Liver (tissue), 9 donors: Measurements from ENCODE around the gene LMCD1. TPM values are rescaled to one million over a fixed set of nuclear protein-coding genes. Genes with fewer than 3 reads are reported as not detected.

ENCODE experiments used
- DNase-seq: peaks from one replicate; pipeline ENCODE4 v3.0.0-alpha.2; 2017; ENCODE audit warnings: low spot score
- H3K27ac ChIP-seq, 2 donors: one replicate each; pipeline ENCODE4 v1.7.0; 2013; ENCODE audit warnings: inconsistent platforms in 2 of 2, low read length in 2 of 2, control low read depth in 1 of 2, low read depth in 1 of 2, mild to moderate bottlenecking in 1 of 2
- H3K27me3 ChIP-seq, 4 donors: one replicate each; pipeline versions ENCODE4 v1.6.1 to v1.7.0; 2013; ENCODE audit warnings: low read length in 3 of 4, inconsistent platforms in 1 of 4, mild to moderate bottlenecking in 1 of 4, moderate library complexity in 1 of 4; ENCODE audit not compliant: control insufficient read depth in 4 of 4, insufficient read depth in 4 of 4
- H3K36me3 ChIP-seq, 4 donors: one replicate each; pipeline versions ENCODE4 v1.6.1 to v1.7.0; 2013; ENCODE audit warnings: low read length in 3 of 4, mild to moderate bottlenecking in 3 of 4, low read depth in 1 of 4, moderate library complexity in 1 of 4; ENCODE audit not compliant: control insufficient read depth in 4 of 4, insufficient read depth in 3 of 4
- H3K4me1 ChIP-seq, 4 donors: one replicate each; pipeline versions ENCODE4 v1.6.1 to v1.7.0; 2013; ENCODE audit warnings: low read length in 3 of 4, mild to moderate bottlenecking in 3 of 4, moderate library complexity in 1 of 4; ENCODE audit not compliant: control insufficient read depth in 4 of 4, insufficient read depth in 4 of 4
- H3K4me3 ChIP-seq, 3 donors: one replicate each; pipeline versions ENCODE4 v1.6.1 to v1.7.0; 2013; ENCODE audit warnings: low read length in 3 of 3, control low read depth in 1 of 3, low read depth in 1 of 3, mild to moderate bottlenecking in 1 of 3
- H3K9ac ChIP-seq, 2 donors: one replicate each; pipeline ENCODE4 v1.7.0; 2013; ENCODE audit warnings: low read length in 2 of 2, mild to moderate bottlenecking in 2 of 2, moderate library complexity in 2 of 2, control low read depth in 1 of 2, low read depth in 1 of 2
- H3K9me3 ChIP-seq, 4 donors: one replicate each; pipeline versions ENCODE4 v1.6.1 to v1.7.0; 2013; ENCODE audit warnings: low read length in 3 of 4; ENCODE audit not compliant: control insufficient read depth in 4 of 4
- EGR1 ChIP-seq, 2 donors: IDR thresholded peaks; 2 replicates each; pipeline ENCODE4 v1.6.1; 2016 to 2018; ENCODE audit warnings: antibody characterized with exemption in 2 of 2, low read depth in 2 of 2
- FOXA1 ChIP-seq: IDR thresholded peaks from 2 replicates; pipeline ENCODE4 v1.6.1; 2016; ENCODE audit warnings: antibody characterized with exemption
- FOXA2 ChIP-seq: IDR thresholded peaks from 2 replicates; pipeline ENCODE4 v1.6.1; 2016; ENCODE audit warnings: antibody characterized with exemption
- GABPA ChIP-seq, 2 donors: IDR thresholded peaks in 1 of 2; conservative IDR thresholded peaks in 1 of 2; 2 replicates each; pipeline ENCODE4 v1.6.1; 2016; ENCODE audit warnings: antibody characterized with exemption in 2 of 2, mild to moderate bottlenecking in 1 of 2, moderate library complexity in 1 of 2
- HNF4A ChIP-seq, 2 donors: conservative IDR thresholded peaks; 2 replicates each; pipeline ENCODE4 v1.6.1; 2016; ENCODE audit warnings: antibody characterized with exemption in 2 of 2, mild to moderate bottlenecking in 2 of 2
- HNF4G ChIP-seq: IDR thresholded peaks from 2 replicates; pipeline ENCODE4 v1.6.1; 2016; ENCODE audit warnings: antibody characterized with exemption
- NR2F2 ChIP-seq: IDR thresholded peaks from 2 replicates; pipeline ENCODE4 v1.6.1; 2016; ENCODE audit warnings: antibody characterized with exemption
- RAD21 ChIP-seq, 2 donors: IDR thresholded peaks; 2 replicates each; pipeline ENCODE4 v1.6.1; 2016; ENCODE audit warnings: antibody characterized with exemption in 2 of 2, mild to moderate bottlenecking in 2 of 2
- RXRA ChIP-seq, 2 donors: IDR thresholded peaks; 2 replicates each; pipeline ENCODE4 v1.6.1; 2017 to 2018; ENCODE audit warnings: antibody characterized with exemption in 2 of 2, mild to moderate bottlenecking in 1 of 2
- SP1 ChIP-seq: IDR thresholded peaks from 2 replicates; pipeline ENCODE4 v1.6.1; 2018; ENCODE audit warnings: antibody characterized with exemption, mild to moderate bottlenecking
- TAF1 ChIP-seq: conservative IDR thresholded peaks from 2 replicates; pipeline ENCODE4 v1.6.1; 2016; ENCODE audit warnings: antibody characterized with exemption, mild to moderate bottlenecking
- YY1 ChIP-seq: IDR thresholded peaks from 2 replicates; pipeline ENCODE4 v1.6.1; 2016; ENCODE audit warnings: antibody characterized with exemption, mild to moderate bottlenecking
- WGBS: extraction: QIAGEN DNeasy Blood & Tissue Kit; methylation state at CpG from one replicate; pipeline ENCODE4 v1.1.7; 2013; 5-methylcytosine and 5-hydroxymethylcytosine counted together
- polyA plus RNA-seq, 2 donors: library from polyadenylated mRNA; stranded (reverse) in 1 of 2; unstranded in 1 of 2; fragments of 200-250 nt in 1 of 2; fragments of >200 nt in 1 of 2; fragmentation: Nextera tagmentation in 1 of 2; extraction: Ambion mirVana in 1 of 2; gene quantifications; one replicate each; pipeline versions ENCODE4 v1.2.1 to v1.2.3, GENCODE V29; 2013 to 2015
- total RNA-seq, 2 donors: library from RNA; depleted of rRNA; stranded (reverse); fragments of >200 nt; gene quantifications; one replicate each; pipeline ENCODE4 v1.2.3, GENCODE V29; 2014
- TF ChIP-seq, protein P1 (sequence below): IDR thresholded peaks from 2 replicates; pipeline ENCODE4 v1.6.1; 2016; ENCODE audit warnings: antibody characterized with exemption, mild to moderate bottlenecking
- TF ChIP-seq, protein P2 (sequence below): fragments of 150-350 bp; IDR thresholded peaks from 2 replicates; pipeline ENCODE4 v1.5.1; 2017; ENCODE audit warnings: improper control_type of control experiment, low read depth, low read length; ENCODE audit not compliant: missing input control
- TF ChIP-seq, protein P3 (sequence below): IDR thresholded peaks from 2 replicates; pipeline ENCODE4 v1.6.1; 2016; ENCODE audit warnings: antibody characterized with exemption
- donor health status: healthy.
- donor health status: healthy.
- donor health status: healthy.
- donor health status: healthy.
- donor health status: healthy.

The LMCD1 gene
- total and polyA plus RNA-seq, 4 donors = 3.1 to 8.3 (median 6.0) TPM

DNA sequence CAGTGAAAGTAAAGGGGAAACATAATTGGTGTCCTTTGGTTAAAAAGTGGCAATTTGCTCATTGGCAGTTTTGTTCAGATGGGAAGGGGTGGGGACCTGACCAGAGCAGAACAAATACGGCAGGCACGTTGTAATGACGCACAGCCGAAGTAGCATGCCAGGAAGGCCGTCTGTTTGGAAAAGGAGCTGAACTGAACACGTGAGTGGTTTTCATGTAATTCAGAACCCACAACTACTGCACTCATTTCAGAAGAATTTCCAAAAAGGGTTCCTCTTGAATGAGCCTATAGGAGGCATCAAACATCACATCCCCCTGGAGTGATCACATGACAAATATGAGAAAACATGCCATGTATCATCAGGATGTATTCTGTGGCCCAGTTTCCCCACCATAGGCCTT, 42.9 kb upstream of the LMCD1 start:
- no peak overlapping the region for H3K9ac ChIP-seq
- H3K36me3 ChIP-seq = no peaks in the 10 kb centered on the region

DNA sequence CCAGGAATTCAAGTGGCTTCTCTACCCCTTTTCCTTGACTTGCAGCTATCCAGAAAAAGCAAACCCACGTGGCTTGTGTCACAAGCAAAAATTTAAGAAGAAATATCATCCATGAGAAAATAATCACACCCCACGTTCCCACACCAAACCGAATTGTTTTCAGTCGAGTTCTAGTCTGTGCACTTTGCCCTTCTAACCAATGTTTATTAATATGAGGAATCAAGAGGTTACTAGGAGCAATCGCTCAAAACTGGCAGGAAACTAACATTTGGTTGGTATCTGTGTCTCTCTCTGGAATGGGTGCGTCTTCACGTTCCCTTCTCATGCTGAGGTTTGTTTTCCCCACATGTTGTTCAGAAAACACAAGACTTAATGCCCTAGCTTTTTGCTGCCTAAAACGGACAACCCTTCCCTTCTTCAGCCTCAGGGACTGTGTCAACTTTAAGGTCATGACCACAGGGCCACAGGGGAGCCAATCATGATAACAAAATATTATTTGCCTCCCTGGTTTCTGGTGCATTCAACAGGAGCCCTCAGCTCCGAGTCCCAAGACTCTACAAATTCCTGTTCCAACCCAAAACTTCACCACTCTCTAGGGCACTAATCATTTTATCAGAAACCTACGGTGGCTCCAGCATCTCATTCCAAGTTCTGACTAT, 41.4 kb upstream of the LMCD1 start:
- peaks cover 0 to 21% (median 5%) of the 10 kb centered on the region in 4 donors for H3K4me1 ChIP-seq
- no peaks in the 10 kb centered on the region for H3K27me3 ChIP-seq
- H3K9ac ChIP-seq = no peak overlapping the region
- TF ChIP-seq RXRA (IDR thresholded peaks at IDR 0.05) (peak; percentile 71 to 85), NR2F2 (no peak), HNF4A (conservative IDR thresholded peaks at IDR 0.05) (peak; percentile 67 to 86), EGR1 (IDR thresholded peaks at IDR 0.05; ENCODE audit: low read depth in 2 of 2) (no peak), RAD21 (IDR thresholded peaks at IDR 0.05) (peak in 1 of 2 donors; percentile 20), SP1 (peak; percentile 79), HNF4G (peak; percentile 24)
- TF ChIP-seq, protein P1, sequence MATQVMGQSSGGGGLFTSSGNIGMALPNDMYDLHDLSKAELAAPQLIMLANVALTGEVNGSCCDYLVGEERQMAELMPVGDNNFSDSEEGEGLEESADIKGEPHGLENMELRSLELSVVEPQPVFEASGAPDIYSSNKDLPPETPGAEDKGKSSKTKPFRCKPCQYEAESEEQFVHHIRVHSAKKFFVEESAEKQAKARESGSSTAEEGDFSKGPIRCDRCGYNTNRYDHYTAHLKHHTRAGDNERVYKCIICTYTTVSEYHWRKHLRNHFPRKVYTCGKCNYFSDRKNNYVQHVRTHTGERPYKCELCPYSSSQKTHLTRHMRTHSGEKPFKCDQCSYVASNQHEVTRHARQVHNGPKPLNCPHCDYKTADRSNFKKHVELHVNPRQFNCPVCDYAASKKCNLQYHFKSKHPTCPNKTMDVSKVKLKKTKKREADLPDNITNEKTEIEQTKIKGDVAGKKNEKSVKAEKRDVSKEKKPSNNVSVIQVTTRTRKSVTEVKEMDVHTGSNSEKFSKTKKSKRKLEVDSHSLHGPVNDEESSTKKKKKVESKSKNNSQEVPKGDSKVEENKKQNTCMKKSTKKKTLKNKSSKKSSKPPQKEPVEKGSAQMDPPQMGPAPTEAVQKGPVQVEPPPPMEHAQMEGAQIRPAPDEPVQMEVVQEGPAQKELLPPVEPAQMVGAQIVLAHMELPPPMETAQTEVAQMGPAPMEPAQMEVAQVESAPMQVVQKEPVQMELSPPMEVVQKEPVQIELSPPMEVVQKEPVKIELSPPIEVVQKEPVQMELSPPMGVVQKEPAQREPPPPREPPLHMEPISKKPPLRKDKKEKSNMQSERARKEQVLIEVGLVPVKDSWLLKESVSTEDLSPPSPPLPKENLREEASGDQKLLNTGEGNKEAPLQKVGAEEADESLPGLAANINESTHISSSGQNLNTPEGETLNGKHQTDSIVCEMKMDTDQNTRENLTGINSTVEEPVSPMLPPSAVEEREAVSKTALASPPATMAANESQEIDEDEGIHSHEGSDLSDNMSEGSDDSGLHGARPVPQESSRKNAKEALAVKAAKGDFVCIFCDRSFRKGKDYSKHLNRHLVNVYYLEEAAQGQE = no peak
- H3K4me3 ChIP-seq = no peak overlapping the region
- WGBS = 35% methylated on average over 10 of the region's 10 CpGs
- H3K27ac ChIP-seq = peak overlapping the region; percentile 25 to 55
- H3K9me3 ChIP-seq = no peaks in the 10 kb centered on the region
- no peaks in the 10 kb centered on the region for H3K36me3 ChIP-seq
- no peak for DNase-seq

More for the DNA sequence above, 42.9 kb upstream of the LMCD1 start:
- H3K4me3 ChIP-seq = no peak overlapping the region
- H3K27ac ChIP-seq = no peak overlapping the region
- DNase-seq = no peak
- TF ChIP-seq NR2F2 (no peak), FOXA2 (no peak), RAD21 (IDR thresholded peaks at IDR 0.05) (no peak), HNF4G (no peak), TAF1 (no peak), FOXA1 (no peak), YY1 (no peak), GABPA (IDR thresholded peaks at IDR 0.05 in 1 of 2, conservative IDR thresholded peaks at IDR 0.05 in 1 of 2) (no peak), HNF4A (conservative IDR thresholded peaks at IDR 0.05) (no peak)
- TF ChIP-seq, protein P2, sequence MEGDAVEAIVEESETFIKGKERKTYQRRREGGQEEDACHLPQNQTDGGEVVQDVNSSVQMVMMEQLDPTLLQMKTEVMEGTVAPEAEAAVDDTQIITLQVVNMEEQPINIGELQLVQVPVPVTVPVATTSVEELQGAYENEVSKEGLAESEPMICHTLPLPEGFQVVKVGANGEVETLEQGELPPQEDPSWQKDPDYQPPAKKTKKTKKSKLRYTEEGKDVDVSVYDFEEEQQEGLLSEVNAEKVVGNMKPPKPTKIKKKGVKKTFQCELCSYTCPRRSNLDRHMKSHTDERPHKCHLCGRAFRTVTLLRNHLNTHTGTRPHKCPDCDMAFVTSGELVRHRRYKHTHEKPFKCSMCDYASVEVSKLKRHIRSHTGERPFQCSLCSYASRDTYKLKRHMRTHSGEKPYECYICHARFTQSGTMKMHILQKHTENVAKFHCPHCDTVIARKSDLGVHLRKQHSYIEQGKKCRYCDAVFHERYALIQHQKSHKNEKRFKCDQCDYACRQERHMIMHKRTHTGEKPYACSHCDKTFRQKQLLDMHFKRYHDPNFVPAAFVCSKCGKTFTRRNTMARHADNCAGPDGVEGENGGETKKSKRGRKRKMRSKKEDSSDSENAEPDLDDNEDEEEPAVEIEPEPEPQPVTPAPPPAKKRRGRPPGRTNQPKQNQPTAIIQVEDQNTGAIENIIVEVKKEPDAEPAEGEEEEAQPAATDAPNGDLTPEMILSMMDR = no peak
- TF ChIP-seq, protein P3, sequence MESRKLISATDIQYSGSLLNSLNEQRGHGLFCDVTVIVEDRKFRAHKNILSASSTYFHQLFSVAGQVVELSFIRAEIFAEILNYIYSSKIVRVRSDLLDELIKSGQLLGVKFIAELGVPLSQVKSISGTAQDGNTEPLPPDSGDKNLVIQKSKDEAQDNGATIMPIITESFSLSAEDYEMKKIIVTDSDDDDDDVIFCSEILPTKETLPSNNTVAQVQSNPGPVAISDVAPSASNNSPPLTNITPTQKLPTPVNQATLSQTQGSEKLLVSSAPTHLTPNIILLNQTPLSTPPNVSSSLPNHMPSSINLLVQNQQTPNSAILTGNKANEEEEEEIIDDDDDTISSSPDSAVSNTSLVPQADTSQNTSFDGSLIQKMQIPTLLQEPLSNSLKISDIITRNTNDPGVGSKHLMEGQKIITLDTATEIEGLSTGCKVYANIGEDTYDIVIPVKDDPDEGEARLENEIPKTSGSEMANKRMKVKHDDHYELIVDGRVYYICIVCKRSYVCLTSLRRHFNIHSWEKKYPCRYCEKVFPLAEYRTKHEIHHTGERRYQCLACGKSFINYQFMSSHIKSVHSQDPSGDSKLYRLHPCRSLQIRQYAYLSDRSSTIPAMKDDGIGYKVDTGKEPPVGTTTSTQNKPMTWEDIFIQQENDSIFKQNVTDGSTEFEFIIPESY = no peak
- peaks cover 0 to 21% (median 5%) of the 10 kb centered on the region in 4 donors for H3K4me1 ChIP-seq
- H3K9me3 ChIP-seq = no peaks in the 10 kb centered on the region
- 89% methylated on average over 6 of the region's 6 CpGs for WGBS
- H3K27me3 ChIP-seq = no peaks in the 10 kb centered on the region
